ENCODE data around the gene ACSF3.
"Not testable (repeated sequence)": the region's sequence is repeated elsewhere in the genome, so short reads cannot be mapped to it uniquely, and the experiment has no call there.

ACSF3 gene

GRCh38 chr16:89160977-89161701 is 67.5 kb downstream of the ACSF3 start:
- H3K4me1 Mint-ChIP-seq (ENCODE audit: low read depth): no peaks in the 10 kb centered on the region
- no peaks in the 10 kb centered on the region for H3K36me3 Mint-ChIP-seq (ENCODE audit: low read depth)
- H3K27ac Mint-ChIP-seq: no peak overlapping the region
- no peaks in the 10 kb centered on the region for H3K27me3 Mint-ChIP-seq
- DNase-seq: no peak
- H3K9me3 Mint-ChIP-seq: peaks cover 4% of the 10 kb centered on the region
- no peak overlapping the region for H3K4me3 Mint-ChIP-seq

- Mint-ChIP-seq H3K4me1 (ENCODE audit: low read depth) (no peaks in the 10 kb centered on the region), H3K9me3 (peaks cover 4% of the 10 kb centered on the region), H3K36me3 (ENCODE audit: low read depth) (no peaks in the 10 kb centered on the region), H3K27me3 (no peaks in the 10 kb centered on the region), H3K4me3 (no peak overlapping the region), H3K27ac (no peak overlapping the region)
- no peak for DNase-seq
Observed at GRCh38 chr16:89161763-89162713, 68.4 kb downstream of the ACSF3 start.

GRCh38 chr16:89163297-89163696 is 69.6 kb downstream of the ACSF3 start:
- Mint-ChIP-seq H3K4me3 (no peak overlapping the region), H3K9me3 (peaks cover 1% of the 10 kb centered on the region), H3K36me3 (ENCODE audit: low read depth) (no peaks in the 10 kb centered on the region), H3K27ac (no peak overlapping the region), H3K4me1 (ENCODE audit: low read depth) (peaks cover 2% of the 10 kb centered on the region), H3K27me3 (no peaks in the 10 kb centered on the region)
- no peak for DNase-seq

GRCh38 chr16:89164436-89164835 is 70.8 kb downstream of the ACSF3 start:
- Mint-ChIP-seq H3K9me3 (no peaks in the 10 kb centered on the region), H3K27me3 (no peaks in the 10 kb centered on the region), H3K27ac (no peak overlapping the region), H3K4me3 (no peak overlapping the region), H3K4me1 (ENCODE audit: low read depth) (peaks cover 2% of the 10 kb centered on the region), H3K36me3 (ENCODE audit: low read depth) (no peaks in the 10 kb centered on the region)
- no peak for DNase-seq

GRCh38 chr16:89164847-89165680 is 71.4 kb downstream of the ACSF3 start:
- no peak overlapping the region for H3K27ac Mint-ChIP-seq
- no peak for DNase-seq
- peaks cover 2% of the 10 kb centered on the region for H3K4me1 Mint-ChIP-seq (ENCODE audit: low read depth)

GRCh38 chr16:89165681-89165979 is 72.0 kb downstream of the ACSF3 start:
- not testable (repeated sequence) for H3K27me3 Mint-ChIP-seq; H3K9me3 Mint-ChIP-seq; H3K36me3 Mint-ChIP-seq (ENCODE audit: low read depth); DNase-seq; H3K4me1 Mint-ChIP-seq (ENCODE audit: low read depth); H3K4me3 Mint-ChIP-seq; H3K27ac Mint-ChIP-seq

More at GRCh38 chr16:89164847-89165680, 71.4 kb downstream of the ACSF3 start:
- H3K9me3 Mint-ChIP-seq: no peaks in the 10 kb centered on the region
- H3K36me3 Mint-ChIP-seq (ENCODE audit: low read depth): no peaks in the 10 kb centered on the region
- no peaks in the 10 kb centered on the region for H3K27me3 Mint-ChIP-seq
- H3K4me3 Mint-ChIP-seq: no peak overlapping the region

GRCh38 chr16:89166696-89167424 is 73.2 kb downstream of the ACSF3 start:
- no peak overlapping the region for H3K4me3 Mint-ChIP-seq
- peaks cover 5% of the 10 kb centered on the region for H3K27me3 Mint-ChIP-seq
- H3K36me3 Mint-ChIP-seq (ENCODE audit: low read depth): no peaks in the 10 kb centered on the region
- H3K4me1 Mint-ChIP-seq (ENCODE audit: low read depth): peaks cover 10% of the 10 kb centered on the region
- no peak overlapping the region for H3K27ac Mint-ChIP-seq
- H3K9me3 Mint-ChIP-seq: no peaks in the 10 kb centered on the region
- no peak for DNase-seq

GRCh38 chr16:89167425-89167941 is 73.8 kb downstream of the ACSF3 start:
- DNase-seq: peak; percentile 94
- Mint-ChIP-seq H3K4me1 (ENCODE audit: low read depth) (peaks cover 10% of the 10 kb centered on the region), H3K4me3 (no peak overlapping the region), H3K9me3 (no peaks in the 10 kb centered on the region), H3K27ac (no peak overlapping the region), H3K27me3 (peaks cover 5% of the 10 kb centered on the region), H3K36me3 (ENCODE audit: low read depth) (no peaks in the 10 kb centered on the region)

GRCh38 chr16:89168381-89169189 is 74.9 kb downstream of the ACSF3 start:
- Mint-ChIP-seq H3K27ac (no peak overlapping the region), H3K36me3 (ENCODE audit: low read depth) (no peaks in the 10 kb centered on the region), H3K27me3 (peaks cover 5% of the 10 kb centered on the region), H3K4me1 (ENCODE audit: low read depth) (peaks cover 10% of the 10 kb centered on the region), H3K9me3 (no peaks in the 10 kb centered on the region), H3K4me3 (no peak overlapping the region)
- DNase-seq: no peak

GRCh38 chr16:89169778-89170177 is 76.1 kb downstream of the ACSF3 start:
- Mint-ChIP-seq H3K27me3 (peaks cover 5% of the 10 kb centered on the region), H3K4me1 (ENCODE audit: low read depth) (peaks cover 10% of the 10 kb centered on the region), H3K9me3 (no peaks in the 10 kb centered on the region), H3K36me3 (ENCODE audit: low read depth) (no peaks in the 10 kb centered on the region), H3K27ac (no peak overlapping the region), H3K4me3 (no peak overlapping the region)
- DNase-seq: no peak

- no peaks in the 10 kb centered on the region for H3K36me3 Mint-ChIP-seq (ENCODE audit: low read depth)
- no peak overlapping the region for H3K27ac Mint-ChIP-seq
- H3K9me3 Mint-ChIP-seq: no peaks in the 10 kb centered on the region
- no peak for DNase-seq
- peaks cover 10% of the 10 kb centered on the region for H3K4me1 Mint-ChIP-seq (ENCODE audit: low read depth)
- H3K4me3 Mint-ChIP-seq: peak overlapping the region; percentile 48
- peaks cover 5% of the 10 kb centered on the region for H3K27me3 Mint-ChIP-seq
Observed at GRCh38 chr16:89170346-89171215, 76.9 kb downstream of the ACSF3 start.

GRCh38 chr16:89171216-89172170 is 77.8 kb downstream of the ACSF3 start, which contains the start of gene CDH15:
TSS of gene CDH15 (plus strand) at chr16:89171748. CDS start at chr16:89171832, 84 bp downstream.
- peaks cover 10% of the 10 kb centered on the region for H3K4me1 Mint-ChIP-seq (ENCODE audit: low read depth)
- H3K27ac Mint-ChIP-seq: no peak within 1 kb of the TSS
- H3K9me3 Mint-ChIP-seq: no peaks in the 10 kb centered on the region
- H3K4me3 Mint-ChIP-seq: peak within 1 kb of the TSS; percentile 48
- peak; percentile 97 for DNase-seq
- no peaks in the 10 kb centered on the region for H3K36me3 Mint-ChIP-seq (ENCODE audit: low read depth)
- peaks cover 5% of the 10 kb centered on the region for H3K27me3 Mint-ChIP-seq

Data from activated T-cell treated with anti-CD3 and anti-CD28 coated beads, Interleukin-2, amount 50 U/mL, for 24 hours (primary cell).